ENCODE results near the gene MMP24. TPM values are rescaled to one million over a fixed set of nuclear protein-coding genes. Genes with fewer than 3 reads are reported as not detected.

The MMP24 gene
- total RNA-seq, 1 experiment from 2014 or later: 23.0 TPM

DNA sequence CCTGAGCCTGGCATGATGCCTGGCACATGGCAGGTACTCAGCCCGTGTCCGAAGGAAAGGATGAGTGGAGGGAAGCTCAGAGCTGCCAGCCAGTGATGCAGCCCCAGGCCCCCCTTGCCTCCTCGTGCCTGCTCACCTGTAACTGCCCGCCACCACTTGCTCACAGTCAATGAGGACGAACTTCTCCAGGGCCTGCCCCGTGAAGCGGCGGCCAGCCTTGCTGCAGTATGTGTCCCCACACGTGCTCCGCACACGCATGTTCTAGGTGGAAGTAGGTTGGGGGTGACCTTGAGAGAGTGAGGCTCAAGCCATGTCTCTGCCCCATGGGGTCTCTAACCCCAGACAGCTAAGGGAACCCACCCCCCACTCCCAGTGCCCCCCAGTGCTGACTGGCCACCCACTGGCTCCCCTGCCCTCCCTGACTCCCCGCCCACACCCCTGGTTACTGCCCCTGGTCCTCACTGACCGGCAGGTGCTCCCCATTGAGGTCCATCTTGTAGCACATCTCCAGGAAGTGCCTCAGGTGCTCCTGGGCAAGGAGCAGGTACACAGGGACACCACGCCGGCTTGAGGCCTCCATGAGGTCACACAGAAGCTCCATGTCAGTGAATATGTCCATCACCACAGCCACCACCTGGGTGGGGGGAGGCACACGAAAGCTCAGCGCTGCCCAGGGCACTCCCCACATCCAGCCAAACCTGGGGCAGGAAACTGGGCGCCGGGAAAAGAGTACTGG is 62.0 kb downstream of the MMP24 start:
- H3K4me1 Mint-ChIP-seq: peaks cover 14 to 15% of the 10 kb centered on the region in 2 experiments
- Histone ChIP-seq H3K56ac (ENCODE audit: insufficient read length, low read depth, low read length) (no peak overlapping the region), H3K14ac (ENCODE audit: insufficient read depth, low read length) (no peak overlapping the region; the same call in 1 of the 2 replicates), H2BK5ac (ENCODE audit: insufficient read length, low read length) (no peak overlapping the region), H3K4me1 (ENCODE audit: insufficient read depth, low read length) (peaks cover 7% of the 10 kb centered on the region), H3K4ac (ENCODE audit: low read depth, low read length) (no peak overlapping the region), H3K23me2 (ENCODE audit: insufficient read length, low read depth, low read length, poor library complexity, severe bottlenecking) (peaks cover 4% of the 10 kb centered on the region), H3K27me3 (ENCODE audit: insufficient read depth, low read length) (no peaks in the 10 kb centered on the region), H3K79me1 (ENCODE audit: insufficient read depth, low read depth, low read length, poor library complexity, severe bottlenecking) (no peaks in the 10 kb centered on the region), H2BK120ac (ENCODE audit: low read depth, low read length, poor library complexity, severe bottlenecking) (no peak overlapping the region), H2BK20ac (ENCODE audit: low read depth, low read length, poor library complexity, severe bottlenecking) (no peak overlapping the region), H4K8ac (replicated peaks; ENCODE audit: insufficient read length, low read depth, low read length) (no peak overlapping the region), H2AFZ (ENCODE audit: low read length) (no peak overlapping the region), H3K18ac (ENCODE audit: insufficient read length, low read depth, low read length) (no peak overlapping the region), H2BK12ac (ENCODE audit: insufficient read length, low read depth, low read length) (no peak overlapping the region), H4K91ac (ENCODE audit: insufficient read length, low read depth, low read length) (no peak overlapping the region), H3K79me2 (ENCODE audit: insufficient read depth, low read length) (peaks cover 8% of the 10 kb centered on the region), H3K4me2 (ENCODE audit: insufficient read depth, insufficient read length, low read length) (no peak overlapping the region), H3K27ac (ENCODE audit: insufficient read length, low read depth, low read length) (no peak overlapping the region), H2BK15ac (ENCODE audit: low read depth, low read length) (no peak overlapping the region), H3K9me3 (ENCODE audit: control insufficient read depth, low read depth, low read length) (no peaks in the 10 kb centered on the region), H3K23ac (ENCODE audit: insufficient read length, low read depth, low read length) (no peak overlapping the region), H2AK5ac (ENCODE audit: insufficient read length, low read length) (no peak overlapping the region), H4K20me1 (ENCODE audit: control insufficient read depth, insufficient read depth, insufficient read length) (no peaks in the 10 kb centered on the region), H4K5ac (ENCODE audit: insufficient read length, low read depth, low read length) (no peak overlapping the region), H3T11ph (ENCODE audit: low read length) (no peak overlapping the region), H3K9ac (ENCODE audit: extremely low read depth, insufficient read length, low read length) (no peak overlapping the region)
- H3K9me3 Mint-ChIP-seq: no peaks in the 10 kb centered on the region
- peaks cover 10% of the 10 kb centered on the region for H3K27me3 Mint-ChIP-seq (ENCODE audit: low read depth)
- DNase-seq: no peak
- no CpG with 5 or more reads among the region's 19 CpGs for WGBS (ENCODE audit: extremely low coverage, insufficient read length, low lambda C conversion rate)
- H3K27ac Mint-ChIP-seq: no peak overlapping the region
- H3K4me3 Mint-ChIP-seq: no peak overlapping the region
- peaks cover 0 to 6% (median 1%) of the 10 kb centered on the region in 3 experiments; a peak in 4 of 7 replicates for H3K36me3 Mint-ChIP-seq (ENCODE audit: insufficient read depth in 1 of 3, low read depth in 3 of 3)
- TF ChIP-seq, protein P1, sequence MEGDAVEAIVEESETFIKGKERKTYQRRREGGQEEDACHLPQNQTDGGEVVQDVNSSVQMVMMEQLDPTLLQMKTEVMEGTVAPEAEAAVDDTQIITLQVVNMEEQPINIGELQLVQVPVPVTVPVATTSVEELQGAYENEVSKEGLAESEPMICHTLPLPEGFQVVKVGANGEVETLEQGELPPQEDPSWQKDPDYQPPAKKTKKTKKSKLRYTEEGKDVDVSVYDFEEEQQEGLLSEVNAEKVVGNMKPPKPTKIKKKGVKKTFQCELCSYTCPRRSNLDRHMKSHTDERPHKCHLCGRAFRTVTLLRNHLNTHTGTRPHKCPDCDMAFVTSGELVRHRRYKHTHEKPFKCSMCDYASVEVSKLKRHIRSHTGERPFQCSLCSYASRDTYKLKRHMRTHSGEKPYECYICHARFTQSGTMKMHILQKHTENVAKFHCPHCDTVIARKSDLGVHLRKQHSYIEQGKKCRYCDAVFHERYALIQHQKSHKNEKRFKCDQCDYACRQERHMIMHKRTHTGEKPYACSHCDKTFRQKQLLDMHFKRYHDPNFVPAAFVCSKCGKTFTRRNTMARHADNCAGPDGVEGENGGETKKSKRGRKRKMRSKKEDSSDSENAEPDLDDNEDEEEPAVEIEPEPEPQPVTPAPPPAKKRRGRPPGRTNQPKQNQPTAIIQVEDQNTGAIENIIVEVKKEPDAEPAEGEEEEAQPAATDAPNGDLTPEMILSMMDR (conservative IDR thresholded peaks at IDR 0.05): no peak
